ENCODE data around the gene PMM2. TPM values are rescaled to one million over a fixed set of nuclear protein-coding genes. Genes with fewer than 3 reads are reported as not detected.

PMM2 gene
- total RNA-seq, 1 experiment from 2014 or later = 58.4 TPM

- no peak overlapping the region for H3K27ac ChIP-seq (ENCODE audit: low read length)
- POLR2A ChIA-PET = interaction anchor here (0.5 kb wide), 1 partner anchor 947 kb away, joined by 3 read pairs; no protein-coding TSS in a partner anchor
- H3K9me3 ChIP-seq (ENCODE audit: control insufficient read depth, insufficient read depth, low read depth, low read length) = no peaks in the 10 kb centered on the region
- H3K4me3 ChIP-seq (ENCODE audit: low read depth in 2 of 2, low read length in 2 of 2) = no peak overlapping the region
- peaks cover 60% of the 10 kb centered on the region for H3K36me3 ChIP-seq (ENCODE audit: control insufficient read depth, insufficient read depth, low read length)
- no peaks in the 10 kb centered on the region for H3K4me1 ChIP-seq (ENCODE audit: control insufficient read depth, insufficient read depth, low read length)
- CTCF ChIA-PET = no interaction called here
- H3K27me3 ChIP-seq (ENCODE audit: control insufficient read depth, insufficient read depth, low read length) = no peaks in the 10 kb centered on the region
- DNase-seq (ENCODE audit: low read depth, low spot score) (no peak), ATAC-seq (no peak)
- TF ChIP-seq REST (IDR thresholded peaks at IDR 0.05; ENCODE audit: insufficient read depth in 1 of 2, low read depth in 2 of 2, low read length in 1 of 2) = no peak
- TF ChIP-seq CTCF (IDR thresholded peaks at IDR 0.05) = no peak
- no peak for TF ChIP-seq POLR2AphosphoS5 (IDR thresholded peaks at IDR 0.05; ENCODE audit: low read depth, low read length)
- no peak for TF ChIP-seq SIN3A (IDR thresholded peaks at IDR 0.05; ENCODE audit: borderline replicate concordance, insufficient read depth, low read depth, low read length)
- no peak for TF ChIP-seq TCF7L2 (IDR thresholded peaks at IDR 0.05; ENCODE audit: low read depth, low read length)
- no TSS peak for BruUV-seq (replicated peaks)
- in situ Hi-C loops (cut with HindIII; ENCODE audit: low pct_unique_long_range_greater_than_20kb, low sequenced_read_pairs) = no loop called here
- intact Hi-C loops (cut with micrococcal nuclease; ENCODE audit: unreplicated experiment) = no loop called here
Observed at GRCh38 chr16:8808613-8809353, 11.1 kb downstream of the PMM2 start.

GRCh38 chr16:8812162-8812843 lies 14.7 kb downstream of the PMM2 start:
- Histone ChIP-seq H3K27me3 (ENCODE audit: control insufficient read depth, insufficient read depth, low read length) (no peaks in the 10 kb centered on the region), H3K4me3 (ENCODE audit: low read depth in 2 of 2, low read length in 2 of 2) (no peak overlapping the region), H3K27ac (ENCODE audit: low read length) (no peak overlapping the region), H3K36me3 (ENCODE audit: control insufficient read depth, insufficient read depth, low read length) (peaks cover 54% of the 10 kb centered on the region), H3K9me3 (ENCODE audit: control insufficient read depth, insufficient read depth, low read depth, low read length) (no peaks in the 10 kb centered on the region), H3K4me1 (ENCODE audit: control insufficient read depth, insufficient read depth, low read length) (no peaks in the 10 kb centered on the region)
- ChIA-PET CTCF (no interaction called here), POLR2A (no interaction called here)
- in situ Hi-C loops (cut with HindIII; ENCODE audit: low pct_unique_long_range_greater_than_20kb, low sequenced_read_pairs) = no loop called here
- no peak for TF ChIP-seq CTCF (IDR thresholded peaks at IDR 0.05)
- no TSS peak for BruUV-seq (replicated peaks)
- intact Hi-C loops (cut with micrococcal nuclease; ENCODE audit: unreplicated experiment) = no loop called here
- no peak for DNase-seq (ENCODE audit: low read depth, low spot score)
- no peak for ATAC-seq
